DMS 273 treated with DMSO at 0.1 percent for 48 hours (cell line): Measurements from ENCODE around the gene SYNGR4.
A peak's percentile ranks its signal among the peaks of the same experiment; 100 is the strongest.
"Not testable (repeated sequence)": the region's sequence is repeated elsewhere in the genome, so short reads cannot be mapped to it uniquely, and the experiment has no call there.

Source experiments
- DNase-seq: peaks from one replicate; lab custom pipeline; 2025; lab: John Stamatoyannopoulos, UW

SYNGR4 gene

GRCh38 chr19:48363810-48364597, at the start of gene SYNGR4, which contains the start of gene TMEM143:
Gene SYNGR4 (plus strand): TSS chr19:48364367. CDS start chr19:48365843, 1,476 bp downstream.
Gene TMEM143 (minus strand): TSS chr19:48363940. CDS start chr19:48363920, 20 bp downstream.
- peak; percentile 98 for DNase-seq

GRCh38 chr19:48315712-48316111, 48.5 kb upstream of the SYNGR4 start:
- DNase-seq, result no peak

- not testable (repeated sequence) for DNase-seq
Measured at GRCh38 chr19:48317708-48317960, 46.5 kb upstream of the SYNGR4 start.

GRCh38 chr19:48318286-48318987, 45.7 kb upstream of the SYNGR4 start:
- no peak for DNase-seq

- peak; percentile 25 for DNase-seq
Measured at GRCh38 chr19:48319647-48320541, 44.3 kb upstream of the SYNGR4 start.

- no peak for DNase-seq
Measured at GRCh38 chr19:48321372-48321621, 42.9 kb upstream of the SYNGR4 start.

- peak; percentile 85 for DNase-seq
Measured at GRCh38 chr19:48321622-48322591, 42.3 kb upstream of the SYNGR4 start.

GRCh38 chr19:48325265-48325910, 38.8 kb upstream of the SYNGR4 start, which contains the start of gene EMP3:
Gene EMP3 (plus strand): TSS chr19:48325552. CDS start chr19:48326845, 1,293 bp downstream.
- DNase-seq, result no peak

GRCh38 chr19:48329167-48329891, 34.8 kb upstream of the SYNGR4 start:
- DNase-seq, result no peak

- DNase-seq, result peak; percentile 70
Measured at GRCh38 chr19:48330012-48330681, 34.0 kb upstream of the SYNGR4 start.

GRCh38 chr19:48332351-48332661, 31.9 kb upstream of the SYNGR4 start:
- no peak for DNase-seq

- peak; percentile 99 for DNase-seq
Measured at GRCh38 chr19:48332662-48333466, 31.3 kb upstream of the SYNGR4 start.

- DNase-seq, result peak; percentile 83
Measured at GRCh38 chr19:48333467-48334384, 30.4 kb upstream of the SYNGR4 start.

GRCh38 chr19:48338253-48338755, 25.9 kb upstream of the SYNGR4 start:
- no peak for DNase-seq

GRCh38 chr19:48338802-48339503, 25.2 kb upstream of the SYNGR4 start:
- no peak for DNase-seq

- DNase-seq, result peak; percentile 98
Measured at GRCh38 chr19:48340995-48341394, 23.2 kb upstream of the SYNGR4 start.
